ENCODE measurements around the gene CACNA1C.

CACNA1C gene

GRCh38 chr12:2346416-2346815 is 293.6 kb downstream of the CACNA1C start:
- H3K27ac ChIP-seq, result no peak overlapping the region
- no peak for DNase-seq (ENCODE audit: low read depth, low spot score)

- no peak overlapping the region for H3K27ac ChIP-seq
- DNase-seq (ENCODE audit: low read depth, low spot score), result no peak
Measured at GRCh38 chr12:2347137-2347843, 294.5 kb downstream of the CACNA1C start.

GRCh38 chr12:2347844-2348481 is 295.2 kb downstream of the CACNA1C start:
- H3K27ac ChIP-seq, result no peak overlapping the region
- DNase-seq (ENCODE audit: low read depth, low spot score), result no peak

GRCh38 chr12:2348482-2348852 is 295.7 kb downstream of the CACNA1C start:
- no peak overlapping the region for H3K27ac ChIP-seq
- no peak for DNase-seq (ENCODE audit: low read depth, low spot score)

- no peak for DNase-seq (ENCODE audit: low read depth, low spot score)
- H3K27ac ChIP-seq, result no peak overlapping the region
Measured at GRCh38 chr12:2351161-2351560, 298.4 kb downstream of the CACNA1C start.

GRCh38 chr12:2352203-2352602 is 299.4 kb downstream of the CACNA1C start:
- no peak overlapping the region for H3K27ac ChIP-seq
- DNase-seq (ENCODE audit: low read depth, low spot score), result no peak

DNA sequence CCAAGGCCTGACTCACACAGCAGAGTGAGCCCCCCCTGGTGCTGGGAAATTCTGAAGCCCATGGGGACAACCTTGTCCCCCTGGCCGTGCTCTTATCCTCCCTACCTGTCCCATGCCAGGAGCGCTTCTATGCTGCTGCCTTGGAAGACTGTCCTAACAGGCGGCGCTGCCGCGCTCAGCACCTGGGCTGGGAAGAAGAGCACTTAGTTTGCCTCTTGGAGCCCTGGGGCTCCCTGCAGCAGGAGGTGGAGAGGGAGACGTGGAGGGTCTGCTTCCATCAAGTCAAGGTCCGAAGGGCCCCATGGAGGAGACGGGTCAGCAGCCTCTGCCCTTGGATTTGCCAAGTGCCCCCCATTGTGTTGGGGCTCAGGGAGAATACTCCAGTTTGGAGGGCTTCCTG is 300.5 kb downstream of the CACNA1C start:
- DNase-seq (ENCODE audit: low read depth, low spot score), result no peak
- H3K27ac ChIP-seq, result no peak overlapping the region

DNA sequence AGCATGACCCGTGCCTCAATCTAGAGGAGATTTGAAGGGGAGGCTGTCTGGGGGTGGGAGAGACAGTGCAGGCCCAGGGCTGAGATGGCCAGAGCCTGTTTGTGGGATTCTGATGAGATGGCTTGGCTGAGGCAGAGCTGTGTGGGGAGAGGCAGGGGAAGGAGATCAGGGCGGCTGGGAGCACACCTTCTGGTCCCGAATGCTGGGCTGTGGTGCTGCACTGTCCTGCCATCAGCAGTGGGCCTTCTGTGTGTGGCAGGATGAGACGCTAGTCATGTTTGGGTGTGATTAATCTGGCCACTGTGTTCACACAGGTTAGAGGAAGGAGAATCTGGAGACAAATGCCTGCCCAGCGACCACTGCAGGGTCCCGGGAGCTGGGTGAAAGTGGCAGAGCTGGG is 300.9 kb downstream of the CACNA1C start:
- no peak overlapping the region for H3K27ac ChIP-seq
- DNase-seq (ENCODE audit: low read depth, low spot score), result no peak

GRCh38 chr12:2354151-2354991 is 301.6 kb downstream of the CACNA1C start:
- no peak overlapping the region for H3K27ac ChIP-seq
- DNase-seq (ENCODE audit: low read depth, low spot score), result no peak

GRCh38 chr12:2355198-2355597 is 302.4 kb downstream of the CACNA1C start:
- DNase-seq (ENCODE audit: low read depth, low spot score), result no peak

GRCh38 chr12:2355604-2356003 is 302.8 kb downstream of the CACNA1C start:
- H3K27ac ChIP-seq, result no peak overlapping the region
- DNase-seq (ENCODE audit: low read depth, low spot score), result no peak

More at GRCh38 chr12:2355198-2355597, 302.4 kb downstream of the CACNA1C start:
- no peak overlapping the region for H3K27ac ChIP-seq

GRCh38 chr12:2356601-2357125 is 303.9 kb downstream of the CACNA1C start:
- no peak overlapping the region for H3K27ac ChIP-seq
- DNase-seq (ENCODE audit: low read depth, low spot score), result no peak

- no peak for DNase-seq (ENCODE audit: low read depth, low spot score)
- H3K27ac ChIP-seq, result peak overlapping the region; percentile 23
Measured at GRCh38 chr12:2358986-2359658, 306.3 kb downstream of the CACNA1C start.

DNA sequence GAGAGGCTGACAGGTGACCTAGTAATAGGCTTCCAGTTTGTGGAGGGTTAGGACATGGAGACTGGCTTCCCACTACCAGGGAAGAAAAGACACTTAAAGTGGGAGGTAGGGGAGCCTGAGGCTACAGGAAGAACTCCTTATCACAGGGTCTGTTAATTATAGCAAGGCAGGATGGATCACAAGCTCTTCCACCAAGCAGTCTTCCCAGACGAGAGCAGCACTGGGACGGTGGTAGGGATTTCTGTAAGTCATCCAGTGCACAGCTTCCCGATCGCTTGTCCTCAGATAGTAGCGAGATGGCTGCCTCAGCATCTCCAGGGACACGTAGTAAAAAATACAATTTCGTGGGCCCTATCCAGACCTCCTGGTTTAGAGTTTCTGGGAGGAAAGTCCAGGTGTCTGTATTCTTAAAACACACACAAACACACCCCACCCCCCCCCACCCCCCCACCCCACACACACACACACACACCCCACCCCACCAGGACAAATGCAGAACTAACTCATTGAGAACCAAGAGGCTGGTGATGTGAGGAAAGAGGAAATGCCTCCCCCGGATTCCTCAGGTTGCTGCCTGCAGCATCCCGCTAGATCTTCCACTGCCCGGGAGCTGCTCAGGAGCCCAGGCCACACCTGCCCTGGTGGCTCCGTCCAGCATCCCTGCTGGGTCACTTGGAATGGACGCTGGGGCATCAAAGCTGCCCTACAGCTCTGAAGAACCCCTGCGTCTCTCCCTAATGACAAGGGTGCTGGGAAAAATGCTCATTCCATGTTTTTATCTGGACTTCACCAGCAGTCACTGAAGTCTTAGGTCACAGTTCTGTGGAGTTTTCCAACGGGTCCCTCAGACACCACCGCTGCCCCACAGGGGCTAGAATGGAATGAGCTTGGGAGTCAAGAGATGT is 307.2 kb downstream of the CACNA1C start:
- no peak overlapping the region for H3K27ac ChIP-seq
- no peak for DNase-seq (ENCODE audit: low read depth, low spot score)

DNA sequence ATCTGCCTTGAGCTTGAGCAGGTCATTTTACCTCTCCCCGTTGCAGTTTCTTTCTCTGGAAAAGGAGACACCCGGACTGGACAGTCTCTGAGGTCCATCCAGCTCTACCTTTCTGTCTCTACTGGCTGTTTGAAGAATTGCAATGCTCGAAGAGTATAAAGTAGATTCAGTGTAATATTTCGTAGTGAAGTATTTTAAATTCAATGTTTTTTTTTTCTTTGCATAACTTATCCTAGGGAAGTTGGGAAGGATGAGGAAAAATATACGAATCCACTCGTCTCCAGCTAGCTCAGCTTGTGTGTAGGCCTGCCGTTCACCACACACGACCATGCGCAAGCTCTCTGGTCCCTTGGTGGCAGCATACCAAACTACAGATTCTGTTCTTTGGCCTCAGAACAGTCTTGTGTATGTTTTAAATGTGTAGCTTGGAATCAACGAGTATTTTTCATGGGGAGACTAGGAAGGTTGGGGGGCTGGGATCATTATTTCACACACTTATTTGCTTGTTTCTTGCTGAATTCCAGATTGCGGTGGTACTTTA is 307.9 kb downstream of the CACNA1C start:
- no peak for DNase-seq (ENCODE audit: low read depth, low spot score)
- no peak overlapping the region for H3K27ac ChIP-seq

DNA sequence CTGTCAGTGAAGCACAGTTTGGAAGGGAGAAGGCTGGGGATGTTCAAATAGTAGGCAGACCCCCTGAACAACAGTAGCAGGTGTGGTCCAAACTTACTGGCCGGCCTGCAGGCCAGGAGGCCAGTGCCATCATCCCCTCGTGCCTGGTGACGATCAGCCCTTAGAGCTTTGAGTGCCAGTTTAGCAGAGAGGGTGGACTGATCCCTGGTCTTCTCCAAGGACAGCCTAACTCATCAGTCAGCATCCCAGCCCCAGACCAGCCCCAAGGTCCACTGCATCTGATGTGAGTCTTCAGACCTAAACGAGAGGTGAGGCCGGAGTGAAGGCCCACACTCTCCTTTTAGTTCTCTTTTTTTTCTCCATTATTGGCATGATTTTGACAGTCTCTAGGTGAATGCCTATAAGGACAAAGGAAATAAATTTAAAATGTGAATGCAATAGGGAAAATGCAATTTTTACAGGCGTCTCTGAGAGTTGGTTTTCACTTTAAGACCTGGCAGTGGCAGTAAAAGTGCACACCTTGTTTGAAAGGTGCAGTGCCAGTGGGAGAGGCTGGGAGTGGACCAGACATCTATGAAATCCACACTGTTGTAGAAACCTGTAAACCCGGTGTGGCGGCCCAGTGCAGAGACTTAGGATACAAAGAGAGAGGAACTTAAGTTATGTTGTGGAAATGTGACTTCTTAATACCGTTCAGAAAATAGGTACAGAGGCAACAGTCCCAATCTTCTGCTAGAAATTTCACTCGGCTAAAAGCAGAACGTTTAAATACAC is 311.2 kb downstream of the CACNA1C start:
- H3K27ac ChIP-seq, result no peak overlapping the region
- no peak for DNase-seq (ENCODE audit: low read depth, low spot score)

- no peak overlapping the region for H3K27ac ChIP-seq
- DNase-seq (ENCODE audit: low read depth, low spot score), result no peak
Measured at GRCh38 chr12:2364631-2365051, 311.9 kb downstream of the CACNA1C start.

- H3K27ac ChIP-seq, result no peak overlapping the region
- no peak for DNase-seq (ENCODE audit: low read depth, low spot score)
Measured at GRCh38 chr12:2366711-2367110, 313.9 kb downstream of the CACNA1C start.
